ENCODE results near the gene GALM. TPM values are rescaled to one million over a fixed set of nuclear protein-coding genes. Genes with fewer than 3 reads are reported as not detected.

GALM gene
- polyA plus RNA-seq, 1 donor from 2014 or later: not detected

DNA sequence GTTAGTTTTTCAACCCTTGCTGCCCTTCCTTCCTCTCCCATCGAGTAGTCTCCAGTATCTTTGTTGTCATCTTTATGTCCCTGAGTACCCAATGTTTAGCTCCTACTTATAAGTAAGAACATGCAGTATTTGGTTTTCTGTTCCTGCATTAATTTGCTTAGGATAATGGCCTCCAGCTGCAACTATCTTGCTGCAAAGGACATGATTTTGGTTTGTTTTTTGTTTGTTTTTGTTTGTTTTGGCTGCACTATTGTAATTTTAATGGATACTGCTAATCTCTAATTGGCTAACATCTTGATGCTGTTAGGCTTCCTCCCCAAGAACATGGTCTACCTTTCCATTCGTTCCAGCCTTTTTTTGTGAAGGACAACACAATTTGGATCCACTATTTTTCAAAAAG is 32.0 kb upstream of the GALM start:
- no peaks in the 10 kb centered on the region for H3K9me2 ChIP-seq (ENCODE audit: insufficient read depth, low read length)
- H3K4me3 ChIP-seq (ENCODE audit: low read length): no peak overlapping the region
- no peaks in the 10 kb centered on the region for H3K36me3 ChIP-seq (ENCODE audit: insufficient read depth, low read length)
- H3K9me3 ChIP-seq (ENCODE audit: low read length): no peaks in the 10 kb centered on the region
- no peak overlapping the region for H3K4me2 ChIP-seq (ENCODE audit: low read length)
- H2AFZ ChIP-seq (ENCODE audit: low read depth, low read length): no peak overlapping the region
- no peaks in the 10 kb centered on the region for H4K20me1 ChIP-seq (ENCODE audit: insufficient read depth)
- no peak overlapping the region for H3K27ac ChIP-seq (ENCODE audit: low read length)
- TF ChIP-seq TAF1 (IDR thresholded peaks at IDR 0.05; ENCODE audit: low read depth): no peak
- no peak for TF ChIP-seq EP300 (conservative IDR thresholded peaks at IDR 0.05; ENCODE audit: poor library complexity, severe bottlenecking)
- no peak for TF ChIP-seq RAD21 (conservative IDR thresholded peaks at IDR 0.05)
- TF ChIP-seq SMC3 (conservative IDR thresholded peaks at IDR 0.05; ENCODE audit: poor library complexity): no peak
- TF ChIP-seq, protein P1, sequence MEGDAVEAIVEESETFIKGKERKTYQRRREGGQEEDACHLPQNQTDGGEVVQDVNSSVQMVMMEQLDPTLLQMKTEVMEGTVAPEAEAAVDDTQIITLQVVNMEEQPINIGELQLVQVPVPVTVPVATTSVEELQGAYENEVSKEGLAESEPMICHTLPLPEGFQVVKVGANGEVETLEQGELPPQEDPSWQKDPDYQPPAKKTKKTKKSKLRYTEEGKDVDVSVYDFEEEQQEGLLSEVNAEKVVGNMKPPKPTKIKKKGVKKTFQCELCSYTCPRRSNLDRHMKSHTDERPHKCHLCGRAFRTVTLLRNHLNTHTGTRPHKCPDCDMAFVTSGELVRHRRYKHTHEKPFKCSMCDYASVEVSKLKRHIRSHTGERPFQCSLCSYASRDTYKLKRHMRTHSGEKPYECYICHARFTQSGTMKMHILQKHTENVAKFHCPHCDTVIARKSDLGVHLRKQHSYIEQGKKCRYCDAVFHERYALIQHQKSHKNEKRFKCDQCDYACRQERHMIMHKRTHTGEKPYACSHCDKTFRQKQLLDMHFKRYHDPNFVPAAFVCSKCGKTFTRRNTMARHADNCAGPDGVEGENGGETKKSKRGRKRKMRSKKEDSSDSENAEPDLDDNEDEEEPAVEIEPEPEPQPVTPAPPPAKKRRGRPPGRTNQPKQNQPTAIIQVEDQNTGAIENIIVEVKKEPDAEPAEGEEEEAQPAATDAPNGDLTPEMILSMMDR (IDR thresholded peaks at IDR 0.05; ENCODE audit: poor library complexity, severe bottlenecking): no peak
- TF ChIP-seq POLR2AphosphoS5 (IDR thresholded peaks at IDR 0.05): no peak
- TF ChIP-seq, protein P2, sequence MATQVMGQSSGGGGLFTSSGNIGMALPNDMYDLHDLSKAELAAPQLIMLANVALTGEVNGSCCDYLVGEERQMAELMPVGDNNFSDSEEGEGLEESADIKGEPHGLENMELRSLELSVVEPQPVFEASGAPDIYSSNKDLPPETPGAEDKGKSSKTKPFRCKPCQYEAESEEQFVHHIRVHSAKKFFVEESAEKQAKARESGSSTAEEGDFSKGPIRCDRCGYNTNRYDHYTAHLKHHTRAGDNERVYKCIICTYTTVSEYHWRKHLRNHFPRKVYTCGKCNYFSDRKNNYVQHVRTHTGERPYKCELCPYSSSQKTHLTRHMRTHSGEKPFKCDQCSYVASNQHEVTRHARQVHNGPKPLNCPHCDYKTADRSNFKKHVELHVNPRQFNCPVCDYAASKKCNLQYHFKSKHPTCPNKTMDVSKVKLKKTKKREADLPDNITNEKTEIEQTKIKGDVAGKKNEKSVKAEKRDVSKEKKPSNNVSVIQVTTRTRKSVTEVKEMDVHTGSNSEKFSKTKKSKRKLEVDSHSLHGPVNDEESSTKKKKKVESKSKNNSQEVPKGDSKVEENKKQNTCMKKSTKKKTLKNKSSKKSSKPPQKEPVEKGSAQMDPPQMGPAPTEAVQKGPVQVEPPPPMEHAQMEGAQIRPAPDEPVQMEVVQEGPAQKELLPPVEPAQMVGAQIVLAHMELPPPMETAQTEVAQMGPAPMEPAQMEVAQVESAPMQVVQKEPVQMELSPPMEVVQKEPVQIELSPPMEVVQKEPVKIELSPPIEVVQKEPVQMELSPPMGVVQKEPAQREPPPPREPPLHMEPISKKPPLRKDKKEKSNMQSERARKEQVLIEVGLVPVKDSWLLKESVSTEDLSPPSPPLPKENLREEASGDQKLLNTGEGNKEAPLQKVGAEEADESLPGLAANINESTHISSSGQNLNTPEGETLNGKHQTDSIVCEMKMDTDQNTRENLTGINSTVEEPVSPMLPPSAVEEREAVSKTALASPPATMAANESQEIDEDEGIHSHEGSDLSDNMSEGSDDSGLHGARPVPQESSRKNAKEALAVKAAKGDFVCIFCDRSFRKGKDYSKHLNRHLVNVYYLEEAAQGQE (IDR thresholded peaks at IDR 0.05; ENCODE audit: borderline replicate concordance): no peak
- no peak for TF ChIP-seq EZH2 (IDR thresholded peaks at IDR 0.05; ENCODE audit: borderline replicate concordance, insufficient read depth, low read length, poor library complexity, severe bottlenecking)
- no peak for TF ChIP-seq MXI1 (conservative IDR thresholded peaks at IDR 0.05; ENCODE audit: poor library complexity, severe bottlenecking)
- H3K79me2 ChIP-seq (replicated peaks; ENCODE audit: insufficient read depth, low read length): no peaks in the 10 kb centered on the region
- no peaks in the 10 kb centered on the region for H3F3A ChIP-seq (ENCODE audit: insufficient read depth, low read length, poor library complexity, severe bottlenecking)
- no peaks in the 10 kb centered on the region for H3K27me3 ChIP-seq (ENCODE audit: insufficient read depth, low read depth, low read length)
- H3K9ac ChIP-seq (ENCODE audit: low read length): no peak overlapping the region

DNA sequence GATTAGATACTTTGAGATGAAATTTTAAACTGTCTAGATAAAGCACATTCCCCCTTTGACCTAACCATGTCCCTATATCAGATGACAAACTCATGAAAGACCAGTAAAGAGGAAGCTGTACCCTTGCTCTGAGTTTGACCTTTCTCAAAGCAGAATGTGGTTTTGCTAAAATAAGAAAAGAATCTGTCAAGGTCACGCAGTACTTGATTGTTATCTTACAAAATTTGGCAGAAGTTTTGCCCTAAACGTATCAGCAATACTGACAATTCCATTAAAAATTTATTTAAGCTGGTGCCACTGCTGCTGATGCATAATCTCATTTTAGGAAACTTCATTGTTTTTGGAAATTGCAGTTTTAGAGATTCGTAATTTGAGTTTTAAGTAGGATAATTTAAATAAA is 31.2 kb upstream of the GALM start:
- H3K79me2 ChIP-seq (replicated peaks; ENCODE audit: insufficient read depth, low read length): no peaks in the 10 kb centered on the region
- no peak overlapping the region for H3K9ac ChIP-seq (ENCODE audit: low read length)
- no peaks in the 10 kb centered on the region for H4K20me1 ChIP-seq (ENCODE audit: insufficient read depth)
- no peak overlapping the region for H3K27ac ChIP-seq (ENCODE audit: low read length)
- H3K4me3 ChIP-seq (ENCODE audit: low read length): no peak overlapping the region
- TF ChIP-seq TAF1 (IDR thresholded peaks at IDR 0.05; ENCODE audit: low read depth): no peak
- no peak for TF ChIP-seq RAD21 (conservative IDR thresholded peaks at IDR 0.05)
- TF ChIP-seq SMC3 (conservative IDR thresholded peaks at IDR 0.05; ENCODE audit: poor library complexity): no peak
- TF ChIP-seq, protein P1 (IDR thresholded peaks at IDR 0.05; ENCODE audit: poor library complexity, severe bottlenecking): no peak
- TF ChIP-seq, protein P2 (IDR thresholded peaks at IDR 0.05; ENCODE audit: borderline replicate concordance): no peak
- no peak for TF ChIP-seq EP300 (conservative IDR thresholded peaks at IDR 0.05; ENCODE audit: poor library complexity, severe bottlenecking)
- no peak for TF ChIP-seq POLR2AphosphoS5 (IDR thresholded peaks at IDR 0.05)
- TF ChIP-seq MXI1 (conservative IDR thresholded peaks at IDR 0.05; ENCODE audit: poor library complexity, severe bottlenecking): no peak
- no peak for TF ChIP-seq EZH2 (IDR thresholded peaks at IDR 0.05; ENCODE audit: borderline replicate concordance, insufficient read depth, low read length, poor library complexity, severe bottlenecking)
- H3K9me3 ChIP-seq (ENCODE audit: low read length): no peaks in the 10 kb centered on the region
- H3K27me3 ChIP-seq (ENCODE audit: insufficient read depth, low read depth, low read length): no peaks in the 10 kb centered on the region
- H3K9me2 ChIP-seq (ENCODE audit: insufficient read depth, low read length): no peaks in the 10 kb centered on the region
- no peaks in the 10 kb centered on the region for H3K36me3 ChIP-seq (ENCODE audit: insufficient read depth, low read length)
- no peak overlapping the region for H3K4me2 ChIP-seq (ENCODE audit: low read length)
- no peaks in the 10 kb centered on the region for H3F3A ChIP-seq (ENCODE audit: insufficient read depth, low read length, poor library complexity, severe bottlenecking)
- H2AFZ ChIP-seq (ENCODE audit: low read depth, low read length): no peak overlapping the region
